ENCODE results near the gene FCSK. TPM values are rescaled to one million over a fixed set of nuclear protein-coding genes. Genes with fewer than 3 reads are reported as not detected.

FCSK gene
- total and polyA plus RNA-seq, 2 of the 13 experiments (the other 11 are each of a cell fraction or from before 2014, with no cell fraction given) = 9.1 to 19.2 TPM

- ATAC-seq = no peak
- WGBS (ENCODE audit: low lambda C conversion rate) = 95% methylated on average over 8 of the region's 8 CpGs
- BruUV-seq (replicated peaks) = no TSS peak
- ChIA-PET CTCF (ENCODE audit: low intra/inter-chr PET ratio, low total read pairs) (no interaction called here), POLR2A (interaction anchor here (5.7 kb wide), 1 partner anchor 98 kb away, joined by 28 read pairs; no protein-coding TSS in a partner anchor)
- Histone ChIP-seq H3K9ac (ENCODE audit: insufficient read depth, low read depth, low read length) (no peak overlapping the region), H4K20me1 (ENCODE audit: insufficient read depth, low read length) (no peaks in the 10 kb centered on the region), H3K4me3 (replicated peaks in 1 of 3; ENCODE audit: insufficient read depth in 1 of 3, low read depth in 2 of 3, low read length in 3 of 3) (no peak overlapping the region), H3K4me2 (ENCODE audit: low read depth, low read length) (no peak overlapping the region), H3K36me3 (replicated peaks in 1 of 2; ENCODE audit: control insufficient read depth in 1 of 2, insufficient read depth in 2 of 2, low read length in 2 of 2) (peaks cover 21 to 42% of the 10 kb centered on the region in 2 experiments), H3K4me1 (ENCODE audit: insufficient read depth, low read length) (peaks cover 12% of the 10 kb centered on the region), H3K27me3 (ENCODE audit: control insufficient read depth in 1 of 2, insufficient read depth in 2 of 2, low read length in 2 of 2) (no peaks in the 10 kb centered on the region), H2AFZ (ENCODE audit: low read length) (no peak overlapping the region), H3K9me3 (ENCODE audit: low read length) (no peaks in the 10 kb centered on the region), H3K79me2 (ENCODE audit: insufficient read depth, low read length) (no peaks in the 10 kb centered on the region), H3K27ac (ENCODE audit: extremely low read length, insufficient read depth, low read length) (no peak overlapping the region)
- DNase-seq (ENCODE audit: low spot score) = no peak
- FAIRE-seq = no peak
- intact Hi-C loops (cut with micrococcal nuclease; ENCODE audit: unreplicated experiment) = no loop called here
- in situ Hi-C loops (cut with HindIII; ENCODE audit: extremely low pct_ligation_motif_present, low pct_unique_long_range_greater_than_20kb) = no loop called here
- TF ChIP-seq MBD4 (IDR thresholded peaks at IDR 0.05; ENCODE audit: borderline replicate concordance, low read length) (no peak), KLF9 (CRISPR knock-in tag; IDR thresholded peaks at IDR 0.05; ENCODE audit: low read depth) (no peak), RNF2 (conservative IDR thresholded peaks at IDR 0.05; ENCODE audit: low read depth) (no peak), ZNF766 (CRISPR knock-in tag; IDR thresholded peaks at IDR 0.05; ENCODE audit: borderline replicate concordance) (no peak), E2F1 (CRISPR knock-in tag; IDR thresholded peaks at IDR 0.05) (no peak), HINFP (CRISPR knock-in tag; IDR thresholded peaks at IDR 0.05; ENCODE audit: low read depth) (no peak), PCBP2 (optimal IDR thresholded peaks at IDR 0.05; ENCODE audit: low read depth, low read length, poor library complexity, severe bottlenecking) (no peak), MIER3 (CRISPR knock-in tag; IDR thresholded peaks at IDR 0.05; ENCODE audit: borderline replicate concordance) (no peak), ZNF770 (CRISPR knock-in tag; IDR thresholded peaks at IDR 0.05) (no peak), ZNF552 (CRISPR knock-in tag; IDR thresholded peaks at IDR 0.05; ENCODE audit: borderline replicate concordance) (no peak), ZNF646 (CRISPR knock-in tag; IDR thresholded peaks at IDR 0.05) (no peak), ZNF615 (CRISPR knock-in tag; IDR thresholded peaks at IDR 0.05; ENCODE audit: borderline replicate concordance) (no peak)
Observed at GRCh38 chr16:70478169-70478568, 23.8 kb downstream of the FCSK start.

All from HepG2 (cell line).